Keratinocyte (primary cell): ENCODE results near the gene LIPT2. TPM values are rescaled to one million over a fixed set of nuclear protein-coding genes. Genes with fewer than 3 reads are reported as not detected.
"Not testable (repeated sequence)": the region's sequence is repeated elsewhere in the genome, so short reads cannot be mapped to it uniquely, and the experiment has no call there.

Experiments used
- DNase-seq: peaks from one replicate; pipeline ENCODE4 v3.0.0-alpha.2; 2011; ENCODE audit warnings: low read depth, missing footprints, low spot score
- FAIRE-seq: peaks from 2 replicates; lab custom pipeline; 2011; peaks lifted over from hg19 to GRCh38; lab: Jason Lieb, UNC
- H2AFZ ChIP-seq: 2 replicates; pipeline ENCODE4 v1.6.0; 2012; ENCODE audit warnings: low read length, control low read depth, inconsistent platforms; ENCODE audit not compliant: control insufficient read depth
- H3K27ac ChIP-seq: 2 replicates; pipeline ENCODE4 v1.5.1; 2011; ENCODE audit warnings: low read length; ENCODE audit not compliant: control insufficient read depth, insufficient read depth
- H3K27me3 ChIP-seq: 3 replicates; pipeline ENCODE4 v1.6.0; 2011; ENCODE audit warnings: low read length; ENCODE audit not compliant: control insufficient read depth, insufficient read depth; ENCODE audit errors: extremely low read depth
- H3K36me3 ChIP-seq, 2 experiments: 2 replicates in 1 of 2; 3 replicates in 1 of 2; pipeline ENCODE4 v1.5.1; 2011; ENCODE audit warnings: low read length in 2 of 2, mild to moderate bottlenecking in 1 of 2; ENCODE audit not compliant: control insufficient read depth in 2 of 2, insufficient read depth in 2 of 2; ENCODE audit errors: extremely low read depth in 1 of 2
- H3K4me1 ChIP-seq: 3 replicates; pipeline ENCODE4 v1.5.1; 2011; ENCODE audit warnings: low read length; ENCODE audit not compliant: control insufficient read depth, insufficient read depth; ENCODE audit errors: extremely low read depth
- H3K4me2 ChIP-seq: 3 replicates; pipeline ENCODE4 v1.6.0; 2011; ENCODE audit warnings: low read depth, low read length; ENCODE audit not compliant: control insufficient read depth, insufficient read depth; ENCODE audit errors: extremely low read depth
- H3K4me3 ChIP-seq, 3 experiments: fragments of 200-600 bp in 1 of 3; sonication (generic) in 1 of 3; 2 replicates in 2 of 3; 3 replicates in 1 of 3; pipeline ENCODE4 v1.5.1; 2011 to 2016; ENCODE audit warnings: low read length in 3 of 3, mild to moderate bottlenecking in 3 of 3, control low read depth in 2 of 3, inconsistent platforms in 1 of 3, low read depth in 1 of 3, mixed read lengths in 1 of 3, mixed run types in 1 of 3, moderate library complexity in 1 of 3; ENCODE audit not compliant: control insufficient read depth in 2 of 3, insufficient read depth in 2 of 3; ENCODE audit errors: extremely low read depth in 1 of 3
- H3K79me2 ChIP-seq: 2 replicates; pipeline ENCODE4 v1.6.0; 2012; ENCODE audit warnings: low read length; ENCODE audit not compliant: control insufficient read depth, insufficient read depth
- H3K9ac ChIP-seq: 3 replicates; pipeline ENCODE4 v1.6.0; 2011; ENCODE audit warnings: low read length; ENCODE audit not compliant: control insufficient read depth, insufficient read depth; ENCODE audit errors: extremely low read depth
- H3K9me1 ChIP-seq: 3 replicates; pipeline ENCODE4 v1.6.0; 2011; ENCODE audit warnings: low read length; ENCODE audit not compliant: control insufficient read depth, insufficient read depth; ENCODE audit errors: extremely low read depth
- H3K9me3 ChIP-seq: 2 replicates; pipeline ENCODE4 v1.5.1; 2012; ENCODE audit warnings: low read depth, low read length; ENCODE audit not compliant: control insufficient read depth
- H4K20me1 ChIP-seq: 3 replicates; pipeline ENCODE4 v1.6.0; 2011; ENCODE audit warnings: low read length; ENCODE audit not compliant: control insufficient read depth, insufficient read depth; ENCODE audit errors: extremely low read depth
- CTCF ChIP-seq, 3 experiments: IDR thresholded peaks in 1 of 3; conservative IDR thresholded peaks in 1 of 3; optimal IDR thresholded peaks in 1 of 3; 2 replicates in 2 of 3; 3 replicates in 1 of 3; pipeline versions ENCODE3 to v1.5.1; 2011; ENCODE audit warnings: low read length in 3 of 3, mild to moderate bottlenecking in 3 of 3, moderate library complexity in 2 of 3, control low read depth in 1 of 3, inconsistent platforms in 1 of 3; ENCODE audit not compliant: insufficient read depth in 2 of 3; ENCODE audit errors: extremely low read depth in 1 of 3
- EZH2 ChIP-seq: IDR thresholded peaks from one replicate; pipeline ENCODE4 v1.6.1; 2012; ENCODE audit warnings: inconsistent platforms, mild to moderate bottlenecking, low read length, moderate library complexity
- dilution Hi-C: fragments of 300-500 bp; cut with MboI; formaldehyde crosslinking; loops from one replicate; pipeline ENCODE4 v1.7.0; 2020; ENCODE audit warnings: low sequenced_read_pairs; ENCODE audit not compliant: extremely low pct_ligation_motif_present
- polyA plus RNA-seq, 5 experiments: library from polyadenylated mRNA; depleted of rRNA in 3 of 5; stranded (reverse) in 3 of 5; stranded (forward) in 1 of 5; unstranded in 1 of 5; fragments of >200 nt; gene quantifications; 1 replicate in 1 of 5; 2 replicates in 3 of 5; 3 replicates in 1 of 5; pipeline versions ENCODE4 v1.2.1 to v1.2.3, GENCODE V29; 2011 to 2012; ENCODE audit warnings: missing spikeins in 2 of 5, low read depth in 1 of 5, low replicate concordance in 1 of 5

Gene LIPT2
- polyA plus RNA-seq, 1 donor (not counting 4 experiments of a cell fraction or from before 2014, with no cell fraction given), result 2.3 TPM

GRCh38 chr11:74519710-74520109, 26.2 kb upstream of the LIPT2 start:
- no peak for TF ChIP-seq CTCF (optimal IDR thresholded peaks at IDR 0.05 in 1 of 3, IDR thresholded peaks at IDR 0.05 in 1 of 3, conservative IDR thresholded peaks at IDR 0.05 in 1 of 3; ENCODE audit: extremely low read depth in 1 of 3, insufficient read depth in 2 of 3, low read length in 3 of 3)
- no peak for TF ChIP-seq EZH2
- dilution Hi-C loops, result no loop called here
- FAIRE-seq (peak; percentile 36), DNase-seq (no peak)
- Histone ChIP-seq H3K79me2 (no peaks in the 10 kb centered on the region), H3K4me1 (peaks cover 10% of the 10 kb centered on the region), H3K4me3 (no peak overlapping the region), H3K9me1 (no peaks in the 10 kb centered on the region), H4K20me1 (no peaks in the 10 kb centered on the region), H3K27ac (no peak overlapping the region), H3K36me3 (no peaks in the 10 kb centered on the region), H2AFZ (no peak overlapping the region), H3K9ac (no peak overlapping the region), H3K4me2 (no peak overlapping the region), H3K27me3 (no peaks in the 10 kb centered on the region), H3K9me3 (no peaks in the 10 kb centered on the region)

DNA sequence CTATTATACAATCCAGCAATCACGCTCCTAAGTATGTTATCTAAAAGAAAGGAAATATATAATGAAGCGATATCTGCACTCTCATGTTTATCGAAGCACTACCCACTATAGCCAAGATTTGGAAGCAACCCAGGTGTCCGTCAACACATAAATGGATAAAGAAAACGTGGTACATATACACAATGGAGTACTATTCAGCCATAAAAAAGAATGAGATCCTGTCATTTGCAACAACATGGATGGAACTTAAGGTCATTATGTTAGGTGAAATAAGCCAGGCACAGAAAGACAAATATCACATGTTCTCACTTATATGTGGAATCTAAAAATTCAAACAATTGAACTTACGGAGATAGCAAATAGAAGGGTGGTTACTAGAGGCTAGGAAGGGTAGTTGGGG, 24.1 kb upstream of the LIPT2 start:
- H3K9me3 ChIP-seq, FAIRE-seq, H3K4me1 ChIP-seq, H3K36me3 ChIP-seq, H3K27me3 ChIP-seq, H4K20me1 ChIP-seq, H3K9ac ChIP-seq, H2AFZ ChIP-seq, dilution Hi-C loops, H3K4me2 ChIP-seq, H3K4me3 ChIP-seq, DNase-seq, H3K9me1 ChIP-seq, H3K27ac ChIP-seq, H3K79me2 ChIP-seq: not testable (repeated sequence)

GRCh38 chr11:74507582-74507981, 14.1 kb upstream of the LIPT2 start:
- no peak overlapping the region for H3K27ac ChIP-seq
- no peaks in the 10 kb centered on the region for H4K20me1 ChIP-seq
- TF ChIP-seq CTCF (optimal IDR thresholded peaks at IDR 0.05 in 1 of 3, IDR thresholded peaks at IDR 0.05 in 1 of 3, conservative IDR thresholded peaks at IDR 0.05 in 1 of 3; ENCODE audit: extremely low read depth in 1 of 3, insufficient read depth in 2 of 3, low read length in 3 of 3) (no peak), EZH2 (no peak)
- H3K9me3 ChIP-seq, result no peaks in the 10 kb centered on the region
- no peaks in the 10 kb centered on the region for H3K79me2 ChIP-seq
- DNase-seq, result no peak
- H3K4me1 ChIP-seq, result peaks cover 8% of the 10 kb centered on the region
- no peak for FAIRE-seq
- no peak overlapping the region for H3K4me2 ChIP-seq
- H3K4me3 ChIP-seq, result no peak overlapping the region
- H3K27me3 ChIP-seq, result no peaks in the 10 kb centered on the region
- dilution Hi-C loops, result no loop called here
- no peak overlapping the region for H3K9ac ChIP-seq
- H2AFZ ChIP-seq, result no peak overlapping the region
- H3K36me3 ChIP-seq, result no peaks in the 10 kb centered on the region
- H3K9me1 ChIP-seq, result no peaks in the 10 kb centered on the region
